Adipocyte (in vitro differentiated cells): ENCODE measurements around the gene FTO.
A peak's percentile ranks its signal among the peaks of the same experiment; 100 is the strongest.

Source experiments
- DNase-seq: peaks from one replicate; pipeline ENCODE4 v3.0.0-alpha.2; 2015; ENCODE audit warnings: low read depth
- H3K27me3 ChIP-seq: replicated peaks from 2 replicates; pipeline ENCODE4 v1.7.0; 2013; ENCODE audit warnings: mild to moderate bottlenecking, low read length, moderate library complexity; ENCODE audit not compliant: control insufficient read depth, insufficient read depth
- H3K36me3 ChIP-seq: 2 replicates; pipeline ENCODE4 v1.7.0; 2013; ENCODE audit warnings: low read length, mild to moderate bottlenecking, moderate library complexity; ENCODE audit not compliant: control insufficient read depth, insufficient read depth, severe bottlenecking
- H3K4me1 ChIP-seq: 2 replicates; pipeline ENCODE4 v1.7.0; 2013; ENCODE audit warnings: mild to moderate bottlenecking, low read length, moderate library complexity; ENCODE audit not compliant: control insufficient read depth, insufficient read depth
- H3K4me3 ChIP-seq: 2 replicates; pipeline ENCODE4 v1.7.0; 2013; ENCODE audit warnings: mild to moderate bottlenecking, low read length, moderate library complexity
- H3K9ac ChIP-seq: 2 replicates; pipeline ENCODE4 v1.7.0; 2013; ENCODE audit warnings: mild to moderate bottlenecking, low read length, moderate library complexity
- H3K9me3 ChIP-seq: 2 replicates; pipeline ENCODE4 v1.7.0; 2013; ENCODE audit warnings: mild to moderate bottlenecking, low read length, moderate library complexity; ENCODE audit not compliant: control insufficient read depth

FTO gene

GRCh38 chr16:53904533-53904932 is 200.6 kb downstream of the FTO start:
- no peak for DNase-seq

GRCh38 chr16:53905028-53905427 is 201.1 kb downstream of the FTO start:
- no peak overlapping the region for H3K9ac ChIP-seq
- H3K27me3 ChIP-seq = no peaks in the 10 kb centered on the region
- H3K4me1 ChIP-seq = peaks cover under 1% of the 10 kb centered on the region
- H3K4me3 ChIP-seq = no peak overlapping the region
- no peaks in the 10 kb centered on the region for H3K9me3 ChIP-seq
- DNase-seq = no peak
- peaks cover 11% of the 10 kb centered on the region for H3K36me3 ChIP-seq

More at GRCh38 chr16:53904533-53904932, 200.6 kb downstream of the FTO start:
- Histone ChIP-seq H3K4me1 (peaks cover 5% of the 10 kb centered on the region), H3K4me3 (no peak overlapping the region), H3K27me3 (no peaks in the 10 kb centered on the region), H3K9me3 (no peaks in the 10 kb centered on the region), H3K9ac (no peak overlapping the region), H3K36me3 (peaks cover 11% of the 10 kb centered on the region)

GRCh38 chr16:53908731-53909130 is 204.8 kb downstream of the FTO start:
- H3K36me3 ChIP-seq = peaks cover 8% of the 10 kb centered on the region
- H3K4me1 ChIP-seq = peaks cover 29% of the 10 kb centered on the region
- no peak overlapping the region for H3K4me3 ChIP-seq
- no peaks in the 10 kb centered on the region for H3K9me3 ChIP-seq
- H3K27me3 ChIP-seq = no peaks in the 10 kb centered on the region
- no peak overlapping the region for H3K9ac ChIP-seq
- no peak for DNase-seq

- no peaks in the 10 kb centered on the region for H3K9me3 ChIP-seq
- DNase-seq = no peak
- no peak overlapping the region for H3K4me3 ChIP-seq
- H3K36me3 ChIP-seq = peaks cover 4% of the 10 kb centered on the region
- H3K9ac ChIP-seq = no peak overlapping the region
- peaks cover 35% of the 10 kb centered on the region for H3K4me1 ChIP-seq
- no peaks in the 10 kb centered on the region for H3K27me3 ChIP-seq
Measured at GRCh38 chr16:53910990-53911389, 207.0 kb downstream of the FTO start.

- Histone ChIP-seq H3K9me3 (no peaks in the 10 kb centered on the region), H3K4me3 (no peak overlapping the region), H3K36me3 (peaks cover 4% of the 10 kb centered on the region), H3K27me3 (no peaks in the 10 kb centered on the region), H3K4me1 (peaks cover 35% of the 10 kb centered on the region), H3K9ac (no peak overlapping the region)
- peak; percentile 34 for DNase-seq
Measured at GRCh38 chr16:53911513-53911912, 207.6 kb downstream of the FTO start.

- peaks cover under 1% of the 10 kb centered on the region for H3K36me3 ChIP-seq
- H3K4me3 ChIP-seq = peak overlapping the region; percentile 15
- no peaks in the 10 kb centered on the region for H3K9me3 ChIP-seq
- no peak overlapping the region for H3K9ac ChIP-seq
- no peaks in the 10 kb centered on the region for H3K27me3 ChIP-seq
- DNase-seq = no peak
- H3K4me1 ChIP-seq = peaks cover 35% of the 10 kb centered on the region
Measured at GRCh38 chr16:53912155-53912554, 208.2 kb downstream of the FTO start.

- peak; percentile 83 for DNase-seq
- H3K36me3 ChIP-seq = no peaks in the 10 kb centered on the region
- H3K4me3 ChIP-seq = peak overlapping the region; percentile 15
- H3K4me1 ChIP-seq = peaks cover 35% of the 10 kb centered on the region
- H3K9ac ChIP-seq = peak overlapping the region; percentile 19
- H3K27me3 ChIP-seq = no peaks in the 10 kb centered on the region
- no peaks in the 10 kb centered on the region for H3K9me3 ChIP-seq
Measured at GRCh38 chr16:53913099-53913870, 209.3 kb downstream of the FTO start.

GRCh38 chr16:53913920-53914319 is 210.0 kb downstream of the FTO start:
- DNase-seq = no peak
- H3K9me3 ChIP-seq = no peaks in the 10 kb centered on the region
- no peak overlapping the region for H3K9ac ChIP-seq
- H3K27me3 ChIP-seq = no peaks in the 10 kb centered on the region
- H3K4me1 ChIP-seq = peaks cover 35% of the 10 kb centered on the region
- no peak overlapping the region for H3K4me3 ChIP-seq
- no peaks in the 10 kb centered on the region for H3K36me3 ChIP-seq

- Histone ChIP-seq H3K4me1 (peaks cover 35% of the 10 kb centered on the region), H3K36me3 (no peaks in the 10 kb centered on the region), H3K9me3 (no peaks in the 10 kb centered on the region), H3K4me3 (no peak overlapping the region), H3K27me3 (no peaks in the 10 kb centered on the region), H3K9ac (no peak overlapping the region)
- DNase-seq = no peak
Measured at GRCh38 chr16:53914736-53915135, 210.8 kb downstream of the FTO start.

- Histone ChIP-seq H3K27me3 (no peaks in the 10 kb centered on the region), H3K9ac (no peak overlapping the region), H3K4me1 (peaks cover 35% of the 10 kb centered on the region), H3K4me3 (no peak overlapping the region), H3K36me3 (no peaks in the 10 kb centered on the region), H3K9me3 (no peaks in the 10 kb centered on the region)
- DNase-seq = peak; percentile 13
Measured at GRCh38 chr16:53915452-53916160, 211.7 kb downstream of the FTO start.

- H3K9me3 ChIP-seq = no peaks in the 10 kb centered on the region
Measured at GRCh38 chr16:53920988-53921387, 217.0 kb downstream of the FTO start.

More at GRCh38 chr16:53920988-53921387, 217.0 kb downstream of the FTO start:
- no peak for DNase-seq
- H3K9ac ChIP-seq = no peak overlapping the region
- H3K4me1 ChIP-seq = peaks cover 14% of the 10 kb centered on the region
- H3K36me3 ChIP-seq = no peaks in the 10 kb centered on the region
- H3K4me3 ChIP-seq = no peak overlapping the region
- H3K27me3 ChIP-seq = no peaks in the 10 kb centered on the region
